Hepatocyte (in vitro differentiated cells): ENCODE measurements around the gene SELENOT. TPM values are rescaled to one million over a fixed set of nuclear protein-coding genes. Genes with fewer than 3 reads are reported as not detected.

Experiments
- DNase-seq: peaks from one replicate; pipeline ENCODE4 v3.0.0-alpha.2; 2016; ENCODE audit warnings: low spot score
- H2AFZ ChIP-seq: fragments of 200-600 bp; sonication (generic); 2 replicates; pipeline ENCODE4 v1.6.0; 2016; ENCODE audit warnings: antibody characterized with exemption, mild to moderate bottlenecking
- H3K27ac ChIP-seq: fragments of 200-600 bp; sonication (generic); 2 replicates; pipeline ENCODE4 v1.5.1; 2016; ENCODE audit warnings: mild to moderate bottlenecking
- H3K27me3 ChIP-seq: fragments of 200-600 bp; sonication (generic); 2 replicates; pipeline ENCODE4 v1.6.1; 2016
- H3K36me3 ChIP-seq: fragments of 200-600 bp; sonication (generic); replicated peaks from 2 replicates; pipeline ENCODE4 v1.5.1; 2016; ENCODE audit warnings: low read depth; ENCODE audit not compliant: insufficient read depth
- H3K4me1 ChIP-seq: fragments of 200-600 bp; sonication (generic); 2 replicates; pipeline ENCODE4 v1.5.1; 2016; ENCODE audit warnings: mild to moderate bottlenecking, moderate library complexity; ENCODE audit not compliant: insufficient read depth
- H3K4me2 ChIP-seq: fragments of 200-600 bp; sonication (generic); 2 replicates; pipeline ENCODE4 v1.6.0; 2016
- H3K4me3 ChIP-seq: fragments of 200-600 bp; sonication (generic); 2 replicates; pipeline ENCODE4 v1.5.1; 2016; ENCODE audit warnings: mild to moderate bottlenecking
- H3K79me2 ChIP-seq: fragments of 200-600 bp; sonication (generic); 2 replicates; pipeline ENCODE4 v1.6.0; 2017; ENCODE audit warnings: mild to moderate bottlenecking
- H3K9me2 ChIP-seq: fragments of 200-600 bp; sonication (generic); replicated peaks from 2 replicates; pipeline ENCODE4 v1.6.0; 2017; ENCODE audit warnings: mild to moderate bottlenecking; ENCODE audit not compliant: insufficient read depth
- H3K9me3 ChIP-seq: fragments of 200-600 bp; sonication (generic); 2 replicates; pipeline ENCODE4 v1.5.1; 2016; ENCODE audit warnings: low read depth, mild to moderate bottlenecking
- H4K20me1 ChIP-seq: fragments of 200-600 bp; sonication (generic); 2 replicates; pipeline ENCODE4 v1.6.0; 2016; ENCODE audit warnings: mild to moderate bottlenecking; ENCODE audit not compliant: insufficient read depth, poor library complexity, severe bottlenecking
- CTCF ChIP-seq: fragments of 200-600 bp; sonication (generic); IDR thresholded peaks from 2 replicates; pipeline ENCODE4 v1.5.1; 2016; ENCODE audit warnings: antibody characterized with exemption, mild to moderate bottlenecking; ENCODE audit not compliant: poor library complexity
- EZH2 ChIP-seq: fragments of 200-600 bp; sonication (generic); IDR thresholded peaks from 2 replicates; pipeline ENCODE4 v1.6.1; 2016; ENCODE audit warnings: antibody characterized with exemption, mild to moderate bottlenecking, borderline replicate concordance
- EZH2phosphoT487 ChIP-seq: fragments of 200-600 bp; sonication (generic); IDR thresholded peaks from one replicate; pipeline ENCODE4 v1.6.1; 2018; ENCODE audit warnings: antibody characterized with exemption, mild to moderate bottlenecking, low read depth, moderate library complexity; ENCODE audit not compliant: unreplicated experiment, severe bottlenecking
- WGBS: methylation state at CpG from one replicate; pipeline ENCODE4 v1.1.6; 2016; ENCODE audit warnings: low lambda C conversion rate; ENCODE audit errors: missing lambda C conversion rate; 5-methylcytosine and 5-hydroxymethylcytosine counted together
- polyA plus RNA-seq: library from polyadenylated mRNA; unstranded; fragments of >200 nt; fragmentation: Nextera tagmentation; extraction: Ambion mirVana; gene quantifications from 2 replicates; pipeline ENCODE4 v1.2.1, GENCODE V29; 2016
- total RNA-seq: library from RNA; depleted of rRNA; stranded (reverse); fragments of >200 nt; gene quantifications from 2 replicates; pipeline ENCODE4 v1.2.3, GENCODE V29; 2014

The SELENOT gene
- 101 and 175 TPM in 2 replicates for total RNA-seq
- polyA plus RNA-seq, result 109 and 147 TPM in 2 replicates

DNA sequence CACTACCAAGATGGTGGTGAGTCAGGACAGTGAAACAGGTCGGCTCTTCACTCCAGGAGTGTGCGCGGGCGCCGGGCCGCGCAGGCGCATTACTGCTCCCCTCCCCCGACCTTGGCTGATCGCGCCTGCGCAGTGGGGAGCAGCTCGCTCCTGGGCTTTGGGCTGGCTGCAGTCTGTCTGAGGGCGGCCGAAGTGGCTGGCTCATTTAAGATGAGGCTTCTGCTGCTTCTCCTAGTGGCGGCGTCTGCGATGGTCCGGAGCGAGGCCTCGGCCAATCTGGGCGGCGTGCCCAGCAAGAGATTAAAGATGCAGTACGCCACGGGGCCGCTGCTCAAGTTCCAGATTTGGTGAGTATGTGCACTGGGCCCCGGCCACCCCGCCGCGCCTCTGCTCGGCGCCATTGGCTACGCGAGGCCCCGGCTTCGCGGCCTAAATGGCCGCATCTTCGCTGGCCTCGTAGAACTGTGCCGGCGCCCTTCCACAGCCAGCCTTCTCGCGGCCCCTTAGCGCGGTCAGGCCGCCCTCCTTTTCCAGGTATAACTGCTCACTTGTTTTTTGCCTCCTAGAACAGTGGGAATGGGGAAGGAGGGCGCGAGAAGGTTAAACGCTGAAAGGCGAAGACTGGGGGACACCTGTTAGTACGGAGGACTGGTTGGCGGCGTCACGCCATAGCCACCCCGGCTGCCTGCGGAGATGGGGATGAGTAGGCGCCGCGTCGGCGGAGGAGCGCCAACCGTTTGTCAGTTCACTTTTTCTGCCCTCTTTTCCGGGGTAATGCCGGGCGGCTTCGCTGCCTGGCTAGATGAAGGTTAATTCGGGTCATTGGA lies at the start of gene SELENOT:
Gene SELENOT, plus strand, starts transcription at position 169 of the 827 bp plus-strand sequence. Its CDS starts 42 bp downstream, at position 211.
- Histone ChIP-seq H3K79me2 (peaks cover 80% of the 10 kb centered on the region), H4K20me1 (peaks cover 27% of the 10 kb centered on the region), H3K4me3 (peak within 1 kb of the TSS; percentile 70), H3K4me2 (peak within 1 kb of the TSS; percentile 93), H3K9me3 (no peaks in the 10 kb centered on the region), H3K27ac (peak within 1 kb of the TSS; percentile 96), H2AFZ (peak within 1 kb of the TSS; percentile 85), H3K36me3 (no peaks in the 10 kb centered on the region), H3K4me1 (peaks cover 15% of the 10 kb centered on the region), H3K27me3 (no peaks in the 10 kb centered on the region), H3K9me2 (no peaks in the 10 kb centered on the region)
- no peak for TF ChIP-seq EZH2
- peak; percentile 38 for TF ChIP-seq CTCF
- no peak for TF ChIP-seq EZH2phosphoT487
- 1% methylated on average over 69 of the region's 69 CpGs for WGBS
- DNase-seq, result peak; percentile 97

DNA sequence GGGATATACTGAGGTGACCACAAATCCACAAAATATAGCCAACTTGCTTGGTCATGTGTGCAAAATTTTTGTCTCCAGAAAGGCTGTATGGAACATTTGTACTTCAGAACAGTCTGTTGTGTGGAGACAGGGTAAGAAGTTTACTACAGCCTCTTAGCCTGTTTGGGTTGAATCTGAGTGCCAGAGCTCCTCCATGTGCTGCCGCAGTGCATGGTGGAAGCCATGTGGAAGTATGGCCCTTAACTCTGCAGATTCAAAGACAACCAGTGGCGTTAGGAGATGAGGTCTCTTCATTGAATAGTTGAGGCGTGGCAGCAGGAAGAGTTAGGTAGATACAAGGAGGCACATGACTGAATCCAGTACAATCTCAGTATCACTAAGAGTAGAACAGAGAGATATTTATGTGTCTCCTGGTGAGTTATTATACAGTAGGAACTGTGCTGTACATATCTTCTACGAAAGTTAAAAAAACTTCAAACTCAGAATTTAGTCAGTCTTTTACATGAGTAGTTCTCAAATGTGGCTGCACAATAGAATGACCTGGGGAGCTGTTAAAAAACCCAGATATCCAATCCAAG lies 47.2 kb upstream of the SELENOT start:
- TF ChIP-seq CTCF (no peak), EZH2phosphoT487 (no peak), EZH2 (no peak)
- no peak overlapping the region for H2AFZ ChIP-seq
- H3K79me2 ChIP-seq, result peaks cover 70% of the 10 kb centered on the region
- H3K36me3 ChIP-seq, result no peaks in the 10 kb centered on the region
- H3K9me2 ChIP-seq, result no peaks in the 10 kb centered on the region
- H3K4me3 ChIP-seq, result no peak overlapping the region
- WGBS, result 97% methylated on average over 4 of the region's 4 CpGs
- H3K4me1 ChIP-seq, result no peaks in the 10 kb centered on the region
- no peak overlapping the region for H3K4me2 ChIP-seq
- H4K20me1 ChIP-seq, result no peaks in the 10 kb centered on the region
- no peaks in the 10 kb centered on the region for H3K9me3 ChIP-seq
- no peak for DNase-seq
- H3K27me3 ChIP-seq, result no peaks in the 10 kb centered on the region
- H3K27ac ChIP-seq, result no peak overlapping the region

DNA sequence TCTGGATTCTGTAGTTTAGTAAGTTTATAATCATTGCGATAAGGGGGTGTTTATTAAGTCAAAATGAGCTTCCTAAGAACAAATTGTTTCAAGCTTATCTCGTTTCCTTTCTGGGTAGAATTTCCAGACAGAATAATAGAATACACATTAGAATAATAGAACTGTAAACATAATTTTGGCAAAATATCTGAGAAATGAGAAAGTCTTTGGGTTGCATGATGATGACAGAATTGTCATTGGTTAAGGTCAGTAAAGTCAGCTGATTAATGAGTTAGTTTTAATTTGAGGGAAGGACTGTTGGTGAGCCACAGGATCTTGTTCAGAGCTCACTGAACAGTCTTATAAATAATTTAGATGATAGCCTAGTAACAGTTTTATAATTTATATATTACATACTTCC lies 46.3 kb upstream of the SELENOT start:
- no peak overlapping the region for H3K27ac ChIP-seq
- no peak for DNase-seq
- no peak for TF ChIP-seq EZH2phosphoT487
- TF ChIP-seq CTCF, result no peak
- TF ChIP-seq EZH2, result no peak
- no peaks in the 10 kb centered on the region for H3K4me1 ChIP-seq
- no peak overlapping the region for H2AFZ ChIP-seq
- H3K36me3 ChIP-seq, result no peaks in the 10 kb centered on the region
- H4K20me1 ChIP-seq, result no peaks in the 10 kb centered on the region
- peaks cover 63% of the 10 kb centered on the region for H3K79me2 ChIP-seq
- no peaks in the 10 kb centered on the region for H3K27me3 ChIP-seq
- 94% methylated on average over 2 of the region's 2 CpGs for WGBS
- H3K4me2 ChIP-seq, result no peak overlapping the region
- no peaks in the 10 kb centered on the region for H3K9me3 ChIP-seq
- H3K4me3 ChIP-seq, result no peak overlapping the region
- no peaks in the 10 kb centered on the region for H3K9me2 ChIP-seq
